Astrocyte (in vitro differentiated cells and primary cell): ENCODE measurements around the gene ITGB2. TPM values are rescaled to one million over a fixed set of nuclear protein-coding genes. Genes with fewer than 3 reads are reported as not detected.

Experiments
- DNase-seq: peaks from one replicate; pipeline ENCODE4 v3.0.0-alpha.2; 2010; ENCODE audit warnings: low read depth
- FAIRE-seq: peaks from 2 replicates; lab custom pipeline; 2011; peaks lifted over from hg19 to GRCh38; lab: Jason Lieb, UNC
- H2AFZ ChIP-seq: 2 replicates; pipeline ENCODE4 v1.6.0; 2012; ENCODE audit warnings: low read depth, low read length, inconsistent platforms
- H3K27ac ChIP-seq: 2 replicates; pipeline ENCODE4 v1.5.1; 2011; ENCODE audit warnings: low read depth, low read length, inconsistent platforms
- H3K27me3 ChIP-seq: 2 replicates; pipeline ENCODE4 v1.6.0; 2011; ENCODE audit warnings: low read length, inconsistent platforms; ENCODE audit not compliant: insufficient read depth
- H3K36me3 ChIP-seq: 2 replicates; pipeline ENCODE4 v1.5.1; 2011; ENCODE audit warnings: low read length, inconsistent platforms; ENCODE audit not compliant: insufficient read depth
- H3K4me1 ChIP-seq: 2 replicates; pipeline ENCODE4 v1.5.1; 2011; ENCODE audit warnings: low read length, inconsistent platforms; ENCODE audit not compliant: insufficient read depth
- H3K4me2 ChIP-seq: 2 replicates; pipeline ENCODE4 v1.6.0; 2012; ENCODE audit warnings: low read length, inconsistent platforms
- H3K4me3 ChIP-seq: 2 replicates; pipeline ENCODE4 v1.5.1; 2011; ENCODE audit warnings: low read depth, mild to moderate bottlenecking, low read length, inconsistent platforms; ENCODE audit not compliant: insufficient read depth
- H3K79me2 ChIP-seq: 2 replicates; pipeline ENCODE4 v1.6.0; 2012; ENCODE audit warnings: mild to moderate bottlenecking, low read length, inconsistent platforms; ENCODE audit not compliant: insufficient read depth
- H3K9ac ChIP-seq: 2 replicates; pipeline ENCODE4 v1.6.0; 2012; ENCODE audit warnings: mild to moderate bottlenecking, low read length, inconsistent platforms
- H3K9me3 ChIP-seq: 2 replicates; pipeline ENCODE4 v1.5.1; 2012; ENCODE audit warnings: low read depth, mild to moderate bottlenecking, low read length, inconsistent platforms; ENCODE audit not compliant: insufficient read depth
- H4K20me1 ChIP-seq: 2 replicates; pipeline ENCODE4 v1.6.0; 2012; ENCODE audit warnings: low read length, inconsistent platforms; ENCODE audit not compliant: insufficient read depth
- H3K27ac Mint-ChIP-seq: one replicate; pipeline ENCODE4 v1.8.0; 2021; ENCODE audit warnings: mild to moderate bottlenecking, mixed read lengths; ENCODE audit not compliant: unreplicated experiment
- H3K27me3 Mint-ChIP-seq: one replicate; pipeline ENCODE4 v1.8.0; 2021; ENCODE audit warnings: low read depth, mixed read lengths; ENCODE audit not compliant: unreplicated experiment
- H3K36me3 Mint-ChIP-seq: one replicate; pipeline ENCODE4 v1.8.0; 2021; ENCODE audit warnings: low read depth, mixed read lengths; ENCODE audit not compliant: unreplicated experiment
- H3K4me1 Mint-ChIP-seq: one replicate; pipeline ENCODE4 v1.8.0; 2021; ENCODE audit warnings: low read depth, mixed read lengths; ENCODE audit not compliant: unreplicated experiment
- H3K4me3 Mint-ChIP-seq: one replicate; pipeline ENCODE4 v1.8.0; 2021; ENCODE audit warnings: mild to moderate bottlenecking, moderate library complexity, mixed read lengths; ENCODE audit not compliant: unreplicated experiment
- H3K9me3 Mint-ChIP-seq: one replicate; pipeline ENCODE4 v1.8.0; 2021; ENCODE audit warnings: mild to moderate bottlenecking, mixed read lengths; ENCODE audit not compliant: unreplicated experiment
- EZH2 ChIP-seq: IDR thresholded peaks from 2 replicates; pipeline ENCODE4 v1.6.1; 2012; ENCODE audit warnings: mild to moderate bottlenecking, low read length, inconsistent platforms; ENCODE audit not compliant: insufficient read depth
- total RNA-seq: library from RNA; stranded (reverse); gene quantifications from 2 replicates; pipeline ENCODE4 v1.2.1, GENCODE V29; 2021
- TF ChIP-seq, protein P1 (sequence below): IDR thresholded peaks from 2 replicates; pipeline ENCODE4 v1.5.1; 2011; ENCODE audit warnings: low read depth, mild to moderate bottlenecking, inconsistent platforms, low read length, moderate library complexity; ENCODE audit not compliant: insufficient read depth

The ITGB2 gene
- total RNA-seq, 1 donor from 2014 or later = 0.61 TPM

DNA sequence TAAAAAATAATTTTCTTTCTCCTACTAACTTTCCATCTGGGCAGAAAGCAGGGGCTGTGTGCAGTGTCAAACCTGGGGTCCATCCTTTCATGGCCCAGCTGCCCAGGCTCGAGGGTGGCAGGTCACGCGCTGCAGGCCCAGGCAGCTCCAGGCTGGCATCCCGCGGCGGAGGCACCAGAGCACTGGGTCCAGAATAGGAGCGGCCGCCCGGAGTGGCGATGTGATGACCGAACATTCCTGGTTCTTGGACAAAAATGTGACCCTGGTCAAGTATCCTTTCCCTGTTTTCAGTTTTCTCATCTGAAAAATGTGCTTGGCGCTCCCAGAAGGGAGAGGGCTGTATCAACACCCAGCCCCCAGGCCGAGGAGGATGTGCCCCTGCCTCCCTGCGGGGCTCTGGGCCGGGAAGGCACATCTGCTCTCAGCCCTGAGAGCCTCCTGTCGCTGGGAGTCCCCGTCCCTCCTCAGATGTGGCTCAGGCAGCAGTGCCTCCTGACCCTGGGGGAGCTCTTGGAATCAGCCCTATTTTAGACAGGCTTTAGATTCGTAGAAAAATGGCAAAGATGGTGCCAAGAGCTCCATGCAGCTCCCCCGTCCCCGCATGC lies 48.5 kb upstream of the ITGB2 start:
- peaks cover 6% of the 10 kb centered on the region for H3K36me3 Mint-ChIP-seq
- peak overlapping the region; percentile 81 for H3K27ac Mint-ChIP-seq
- H3K4me2 ChIP-seq = peak overlapping the region; percentile 63
- TF ChIP-seq, protein P1, sequence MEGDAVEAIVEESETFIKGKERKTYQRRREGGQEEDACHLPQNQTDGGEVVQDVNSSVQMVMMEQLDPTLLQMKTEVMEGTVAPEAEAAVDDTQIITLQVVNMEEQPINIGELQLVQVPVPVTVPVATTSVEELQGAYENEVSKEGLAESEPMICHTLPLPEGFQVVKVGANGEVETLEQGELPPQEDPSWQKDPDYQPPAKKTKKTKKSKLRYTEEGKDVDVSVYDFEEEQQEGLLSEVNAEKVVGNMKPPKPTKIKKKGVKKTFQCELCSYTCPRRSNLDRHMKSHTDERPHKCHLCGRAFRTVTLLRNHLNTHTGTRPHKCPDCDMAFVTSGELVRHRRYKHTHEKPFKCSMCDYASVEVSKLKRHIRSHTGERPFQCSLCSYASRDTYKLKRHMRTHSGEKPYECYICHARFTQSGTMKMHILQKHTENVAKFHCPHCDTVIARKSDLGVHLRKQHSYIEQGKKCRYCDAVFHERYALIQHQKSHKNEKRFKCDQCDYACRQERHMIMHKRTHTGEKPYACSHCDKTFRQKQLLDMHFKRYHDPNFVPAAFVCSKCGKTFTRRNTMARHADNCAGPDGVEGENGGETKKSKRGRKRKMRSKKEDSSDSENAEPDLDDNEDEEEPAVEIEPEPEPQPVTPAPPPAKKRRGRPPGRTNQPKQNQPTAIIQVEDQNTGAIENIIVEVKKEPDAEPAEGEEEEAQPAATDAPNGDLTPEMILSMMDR = no peak
- no peak for TF ChIP-seq EZH2
- FAIRE-seq (no peak), DNase-seq (no peak)
- H2AFZ ChIP-seq = no peak overlapping the region
- H3K4me1 Mint-ChIP-seq = peaks cover 46% of the 10 kb centered on the region
- H3K27ac ChIP-seq = peak overlapping the region; percentile 48
- no peaks in the 10 kb centered on the region for H3K27me3 ChIP-seq
- H3K79me2 ChIP-seq = peaks cover 24% of the 10 kb centered on the region
- peaks cover 3% of the 10 kb centered on the region for H3K9me3 ChIP-seq
- peak overlapping the region; percentile 69 for H3K4me3 Mint-ChIP-seq
- peak overlapping the region; percentile 31 for H3K9ac ChIP-seq
- H3K9me3 Mint-ChIP-seq = no peaks in the 10 kb centered on the region
- H3K4me3 ChIP-seq = no peak overlapping the region
- peaks cover 36% of the 10 kb centered on the region for H3K4me1 ChIP-seq
- H3K36me3 ChIP-seq = no peaks in the 10 kb centered on the region
- no peaks in the 10 kb centered on the region for H3K27me3 Mint-ChIP-seq
- peaks cover 11% of the 10 kb centered on the region for H4K20me1 ChIP-seq

DNA sequence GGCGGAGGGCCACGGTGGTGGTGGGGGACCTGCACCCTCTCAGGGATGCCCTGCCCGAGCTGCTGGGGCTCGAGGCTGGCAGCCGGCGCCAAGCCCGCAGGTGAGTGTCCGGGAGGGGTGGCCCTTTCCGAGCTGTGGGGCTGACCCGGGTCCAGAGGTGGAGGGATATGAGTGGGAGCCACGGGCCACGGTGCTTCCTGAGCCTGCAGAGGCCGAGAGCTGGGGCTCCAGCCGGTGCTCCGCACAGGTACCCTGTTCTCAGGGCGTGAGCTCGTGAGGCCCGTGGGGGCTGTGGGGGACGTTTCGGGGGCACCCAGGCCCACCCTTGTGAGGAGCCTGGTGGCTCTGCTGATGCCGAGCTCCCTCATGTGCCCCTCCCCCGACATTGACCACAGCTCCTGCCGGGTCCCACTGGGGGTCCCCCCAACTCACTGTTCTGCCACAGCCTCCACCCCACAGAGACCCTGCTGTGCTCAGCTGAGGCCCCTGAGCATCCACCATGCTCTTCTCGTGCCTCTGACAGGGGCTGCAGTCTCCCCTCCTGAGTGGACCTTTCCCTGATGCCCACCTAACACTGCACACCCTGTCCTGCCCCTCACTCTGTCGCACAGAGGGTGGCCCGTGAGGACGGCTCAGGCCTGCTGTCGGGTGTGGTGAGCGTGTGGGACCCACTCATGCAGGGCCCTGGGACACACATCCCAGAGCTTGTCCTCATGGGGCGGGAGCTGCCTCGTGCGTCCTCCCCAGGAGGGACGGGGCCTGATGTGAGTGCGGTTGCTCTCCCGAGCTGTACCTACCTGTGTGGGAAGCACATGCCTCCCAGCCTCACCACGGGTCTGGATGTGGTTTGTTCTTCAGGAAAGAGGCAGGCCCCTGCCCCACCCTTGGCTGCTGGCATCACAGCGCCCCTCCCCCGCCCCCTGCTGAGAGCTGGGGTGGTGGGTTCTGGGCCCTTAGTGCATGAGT lies 46.7 kb upstream of the ITGB2 start:
- Histone ChIP-seq H3K36me3 (no peaks in the 10 kb centered on the region), H3K9me3 (peaks cover 3% of the 10 kb centered on the region), H3K4me2 (no peak overlapping the region), H3K4me1 (peaks cover 37% of the 10 kb centered on the region), H3K79me2 (peaks cover 30% of the 10 kb centered on the region), H3K4me3 (no peak overlapping the region), H2AFZ (no peak overlapping the region), H3K27me3 (no peaks in the 10 kb centered on the region), H4K20me1 (peaks cover 2% of the 10 kb centered on the region), H3K27ac (no peak overlapping the region), H3K9ac (no peak overlapping the region)
- no peak for FAIRE-seq
- Mint-ChIP-seq H3K36me3 (peaks cover 6% of the 10 kb centered on the region), H3K27ac (no peak overlapping the region), H3K9me3 (no peaks in the 10 kb centered on the region), H3K27me3 (no peaks in the 10 kb centered on the region), H3K4me1 (peaks cover 52% of the 10 kb centered on the region), H3K4me3 (no peak overlapping the region)
- TF ChIP-seq, protein P1 = no peak
- no peak for TF ChIP-seq EZH2
- DNase-seq = no peak
